Uterus (tissue), 4 donors: ENCODE results near the gene SPIN2B. TPM values are rescaled to one million over a fixed set of nuclear protein-coding genes. Genes with fewer than 3 reads are reported as not detected.
A peak's percentile ranks its signal among the peaks of the same experiment; 100 is the strongest.
"Not testable (repeated sequence)": the region's sequence is repeated elsewhere in the genome, so short reads cannot be mapped to it uniquely, and the experiment has no call there.

Source experiments
- DNase-seq, 2 donors: peaks; one replicate each; pipeline ENCODE4 v3.0.0-alpha.2; 2019 to 2020
- H3K27ac ChIP-seq, 2 donors: fragments of 200-600 bp; sonication (generic); 1 replicate in 1 of 2; 2 replicates in 1 of 2; pipeline ENCODE4 v1.5.1; 2016 to 2018
- H3K27me3 ChIP-seq, 2 donors: fragments of 200-600 bp; sonication (generic); one replicate each; pipeline ENCODE4 v1.5.1; 2018 to 2019; ENCODE audit warnings: control low read depth in 1 of 2
- H3K36me3 ChIP-seq, 2 donors: fragments of 200-600 bp; sonication (generic); one replicate each; pipeline ENCODE4 v1.5.1; 2019; ENCODE audit warnings: control low read depth in 1 of 2
- H3K4me1 ChIP-seq, 2 donors: fragments of 200-600 bp; sonication (generic); one replicate each; pipeline ENCODE4 v1.5.1; 2018 to 2019; ENCODE audit warnings: control low read depth in 1 of 2
- H3K4me3 ChIP-seq, 2 donors: fragments of 200-600 bp; sonication (generic); 1 replicate in 1 of 2; 2 replicates in 1 of 2; pipeline ENCODE4 v1.5.1; 2018 to 2019; ENCODE audit warnings: mild to moderate bottlenecking in 1 of 2
- H3K9me3 ChIP-seq, 2 donors: fragments of 200-600 bp; sonication (generic); one replicate each; pipeline ENCODE4 v1.5.1; 2019; ENCODE audit warnings: control low read depth in 1 of 2
- CTCF ChIP-seq, 4 experiments: fragments of 200-600 bp in 2 of 4; fragments of 450-650 bp in 2 of 4; sonication (generic) in 2 of 4; IDR thresholded peaks; one replicate each; pipeline ENCODE4 v1.5.1; 2016 to 2019; ENCODE audit warnings: antibody characterized with exemption in 4 of 4, mild to moderate bottlenecking in 2 of 4, moderate library complexity in 1 of 4
- POLR2A ChIP-seq, 2 donors: fragments of 450-650 bp; IDR thresholded peaks; one replicate each; pipeline ENCODE4 v1.6.1; 2016; ENCODE audit warnings: antibody characterized with exemption in 2 of 2, mild to moderate bottlenecking in 1 of 2, moderate library complexity in 1 of 2
- intact Hi-C: fragments of 100-400 bp; cut with DNase I; formaldehyde crosslinking; loops from one replicate; pipeline ENCODE4 v1.15.1; 2023; ENCODE audit warnings: low total_unique reads
- total RNA-seq, 4 donors: library from RNA; depleted of rRNA in 3 of 4; stranded (reverse); fragments of >200 nt in 3 of 4; gene quantifications; one replicate each; pipeline versions ENCODE4 v1.1.0 to v1.2.4, GENCODE V29; 2014 to 2023
- donor health status: DM: yes; HTN: yes; CAD: no.

SPIN2B gene
- total RNA-seq, 4 donors from 2014 or later = 2.4 to 14.3 (median 12.5) TPM

GRCh38 chrX:57137501-57137900 lies 16.2 kb upstream of the SPIN2B start:
- no peak for DNase-seq
- Histone ChIP-seq H3K36me3 (no peaks in the 10 kb centered on the region), H3K9me3 (no peaks in the 10 kb centered on the region), H3K4me3 (no peak overlapping the region), H3K4me1 (no peaks in the 10 kb centered on the region), H3K27me3 (no peaks in the 10 kb centered on the region), H3K27ac (no peak overlapping the region)
- intact Hi-C loops = no loop called here
- TF ChIP-seq POLR2A (IDR thresholded peaks at IDR 0.05) (no peak), CTCF (IDR thresholded peaks at IDR 0.05) (no peak)

GRCh38 chrX:57137073-57137472 lies 15.7 kb upstream of the SPIN2B start, which contains the start of gene SPIN2A:
Gene SPIN2A (minus strand): TSS chrX:57137397. CDS start chrX:57136597, 800 bp downstream.
- peak in 1 of 2 donors; percentile 18 for DNase-seq
- H3K27ac ChIP-seq, H3K9me3 ChIP-seq, H3K4me1 ChIP-seq, H3K36me3 ChIP-seq, H3K4me3 ChIP-seq, intact Hi-C loops, H3K27me3 ChIP-seq: not testable (repeated sequence)

- intact Hi-C loops, H3K27ac ChIP-seq, H3K4me1 ChIP-seq, DNase-seq, H3K9me3 ChIP-seq, H3K27me3 ChIP-seq, H3K4me3 ChIP-seq, H3K36me3 ChIP-seq: not testable (repeated sequence)
These were observed 15.2 kb upstream of the SPIN2B start for GRCh38 chrX:57136589-57136988.

GRCh38 chrX:57135287-57135686 lies 13.9 kb upstream of the SPIN2B start:
- H3K4me3 ChIP-seq = no peak overlapping the region

GRCh38 chrX:57134702-57135101 lies 13.4 kb upstream of the SPIN2B start:
- Histone ChIP-seq H3K4me3 (no peak overlapping the region), H3K27me3 (no peaks in the 10 kb centered on the region)
- TF ChIP-seq POLR2A (IDR thresholded peaks at IDR 0.05) (no peak), CTCF (IDR thresholded peaks at IDR 0.05) (no peak)

More at GRCh38 chrX:57135287-57135686, 13.9 kb upstream of the SPIN2B start:
- no peak for DNase-seq
- Histone ChIP-seq H3K27ac (no peak overlapping the region), H3K9me3 (no peaks in the 10 kb centered on the region), H3K27me3 (no peaks in the 10 kb centered on the region), H3K36me3 (no peaks in the 10 kb centered on the region), H3K4me1 (no peaks in the 10 kb centered on the region)
- intact Hi-C loops = no loop called here
- TF ChIP-seq CTCF (IDR thresholded peaks at IDR 0.05) = no peak
- no peak for TF ChIP-seq POLR2A (IDR thresholded peaks at IDR 0.05)

GRCh38 chrX:57133706-57134105 lies 12.4 kb upstream of the SPIN2B start:
- Histone ChIP-seq H3K9me3 (no peaks in the 10 kb centered on the region), H3K27me3 (no peaks in the 10 kb centered on the region), H3K4me3 (no peak overlapping the region), H3K36me3 (no peaks in the 10 kb centered on the region), H3K27ac (no peak overlapping the region), H3K4me1 (no peaks in the 10 kb centered on the region)
- TF ChIP-seq POLR2A (IDR thresholded peaks at IDR 0.05) = no peak
- TF ChIP-seq CTCF (IDR thresholded peaks at IDR 0.05) = no peak
- no peak for DNase-seq
- intact Hi-C loops = no loop called here

More at GRCh38 chrX:57134702-57135101, 13.4 kb upstream of the SPIN2B start:
- intact Hi-C loops = no loop called here
- H3K36me3 ChIP-seq = no peaks in the 10 kb centered on the region
- no peak overlapping the region for H3K27ac ChIP-seq
- no peaks in the 10 kb centered on the region for H3K9me3 ChIP-seq
- no peak for DNase-seq
- H3K4me1 ChIP-seq = no peaks in the 10 kb centered on the region

- H3K36me3 ChIP-seq, H3K27me3 ChIP-seq, H3K27ac ChIP-seq, DNase-seq, H3K4me1 ChIP-seq, H3K4me3 ChIP-seq, intact Hi-C loops, H3K9me3 ChIP-seq: not testable (repeated sequence)
These were observed 11.9 kb upstream of the SPIN2B start for GRCh38 chrX:57133284-57133683.
